RWPE1 (cell line): ENCODE measurements around the gene FGFR2.

Experiments used
- CTCF ChIA-PET: fragments of 350-600 bp; sonication (Branson Sonifier 250); formaldehyde crosslinking; extraction: SDS; loops from one replicate; lab custom pipeline; 2021; lab: Yijun Ruan, JAX
- POLR2A ChIA-PET: fragments of 400-600 bp; formaldehyde crosslinking; extraction: SDS; loops from one replicate; lab custom pipeline; 2020; ENCODE audit warnings: antibody characterized with exemption; ENCODE audit not compliant: low non-redundant PET; lab: Yijun Ruan, JAX
- DNase-seq: peaks from one replicate; pipeline ENCODE4 v3.0.0; 2012; ENCODE audit warnings: low spot score
- H3K27ac ChIP-seq: fragments of 450-650 bp; 2 replicates; pipeline ENCODE4 v1.5.1; 2017
- TF ChIP-seq, protein P1 (sequence below): fragments of 450-650 bp; conservative IDR thresholded peaks from 2 replicates; pipeline ENCODE4 v1.5.1; 2017; ENCODE audit warnings: low read depth, mild to moderate bottlenecking

FGFR2 gene

GRCh38 chr10:121452581-121452980 lies 145.7 kb downstream of the FGFR2 start:
- ChIA-PET POLR2A (interaction anchor here (0.6 kb wide), 1 partner anchor 53 kb away, joined by 3 read pairs; no protein-coding TSS in a partner anchor), CTCF (no interaction called here)
- TF ChIP-seq, protein P1, sequence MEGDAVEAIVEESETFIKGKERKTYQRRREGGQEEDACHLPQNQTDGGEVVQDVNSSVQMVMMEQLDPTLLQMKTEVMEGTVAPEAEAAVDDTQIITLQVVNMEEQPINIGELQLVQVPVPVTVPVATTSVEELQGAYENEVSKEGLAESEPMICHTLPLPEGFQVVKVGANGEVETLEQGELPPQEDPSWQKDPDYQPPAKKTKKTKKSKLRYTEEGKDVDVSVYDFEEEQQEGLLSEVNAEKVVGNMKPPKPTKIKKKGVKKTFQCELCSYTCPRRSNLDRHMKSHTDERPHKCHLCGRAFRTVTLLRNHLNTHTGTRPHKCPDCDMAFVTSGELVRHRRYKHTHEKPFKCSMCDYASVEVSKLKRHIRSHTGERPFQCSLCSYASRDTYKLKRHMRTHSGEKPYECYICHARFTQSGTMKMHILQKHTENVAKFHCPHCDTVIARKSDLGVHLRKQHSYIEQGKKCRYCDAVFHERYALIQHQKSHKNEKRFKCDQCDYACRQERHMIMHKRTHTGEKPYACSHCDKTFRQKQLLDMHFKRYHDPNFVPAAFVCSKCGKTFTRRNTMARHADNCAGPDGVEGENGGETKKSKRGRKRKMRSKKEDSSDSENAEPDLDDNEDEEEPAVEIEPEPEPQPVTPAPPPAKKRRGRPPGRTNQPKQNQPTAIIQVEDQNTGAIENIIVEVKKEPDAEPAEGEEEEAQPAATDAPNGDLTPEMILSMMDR = no peak
- no peak for DNase-seq
- no peak overlapping the region for H3K27ac ChIP-seq

DNA sequence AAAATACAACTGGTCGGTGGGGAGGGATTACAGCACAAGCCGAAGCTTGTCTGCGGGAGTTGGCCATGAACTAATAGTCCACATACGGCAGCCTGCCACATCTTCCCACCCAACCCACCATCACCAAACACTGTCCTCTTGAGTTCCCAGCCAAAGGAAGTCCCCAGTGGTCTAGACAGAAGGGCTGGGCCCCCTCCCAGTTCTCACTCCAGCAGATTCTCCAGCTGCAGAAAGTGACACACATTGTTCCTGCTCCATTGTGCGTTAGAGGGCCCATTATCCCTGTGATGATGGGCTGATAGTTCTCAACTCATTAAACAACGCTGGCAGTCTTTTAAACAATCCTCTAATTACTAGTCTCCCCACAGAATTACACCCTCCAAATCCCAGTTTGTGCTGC lies 148.0 kb downstream of the FGFR2 start:
- CTCF ChIA-PET = interaction anchor here (0.6 kb wide), 1 partner anchor 131 kb away, joined by 4 read pairs; no protein-coding TSS in a partner anchor
- no peak overlapping the region for H3K27ac ChIP-seq
- POLR2A ChIA-PET = no interaction called here
- TF ChIP-seq, protein P1 = no peak
- no peak for DNase-seq

DNA sequence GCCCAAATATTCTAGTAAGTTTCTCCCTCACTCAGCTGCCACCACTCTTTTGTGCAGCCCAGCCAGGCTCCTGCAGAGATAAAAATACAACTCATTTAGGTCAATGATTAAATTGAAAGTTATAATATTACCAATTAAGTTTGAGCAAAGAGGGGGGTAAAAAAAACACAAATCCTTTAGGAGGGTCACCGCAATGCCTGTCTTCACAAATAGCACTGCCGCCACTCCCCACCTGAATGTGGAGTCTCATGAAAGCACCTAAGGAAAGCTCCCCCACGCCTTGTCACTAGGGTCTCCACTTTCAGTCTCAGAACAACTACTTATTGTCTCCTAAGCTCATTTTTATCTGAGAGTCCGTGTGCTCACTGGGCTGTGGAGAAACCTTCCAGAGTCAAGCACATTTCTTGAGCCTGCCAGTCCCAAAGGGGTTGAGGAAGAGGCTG lies 148.7 kb downstream of the FGFR2 start:
- ChIA-PET POLR2A (no interaction called here), CTCF (no interaction called here)
- no peak for DNase-seq
- TF ChIP-seq, protein P1 = no peak
- H3K27ac ChIP-seq = no peak overlapping the region

- DNase-seq = no peak
- ChIA-PET CTCF (no interaction called here), POLR2A (interaction anchor here (0.6 kb wide), 1 partner anchor 285 kb away, joined by 4 read pairs; no protein-coding TSS in a partner anchor)
- H3K27ac ChIP-seq = no peak overlapping the region
- TF ChIP-seq, protein P1 = no peak
These were observed 149.3 kb downstream of the FGFR2 start for GRCh38 chr10:121448766-121449421.

DNA sequence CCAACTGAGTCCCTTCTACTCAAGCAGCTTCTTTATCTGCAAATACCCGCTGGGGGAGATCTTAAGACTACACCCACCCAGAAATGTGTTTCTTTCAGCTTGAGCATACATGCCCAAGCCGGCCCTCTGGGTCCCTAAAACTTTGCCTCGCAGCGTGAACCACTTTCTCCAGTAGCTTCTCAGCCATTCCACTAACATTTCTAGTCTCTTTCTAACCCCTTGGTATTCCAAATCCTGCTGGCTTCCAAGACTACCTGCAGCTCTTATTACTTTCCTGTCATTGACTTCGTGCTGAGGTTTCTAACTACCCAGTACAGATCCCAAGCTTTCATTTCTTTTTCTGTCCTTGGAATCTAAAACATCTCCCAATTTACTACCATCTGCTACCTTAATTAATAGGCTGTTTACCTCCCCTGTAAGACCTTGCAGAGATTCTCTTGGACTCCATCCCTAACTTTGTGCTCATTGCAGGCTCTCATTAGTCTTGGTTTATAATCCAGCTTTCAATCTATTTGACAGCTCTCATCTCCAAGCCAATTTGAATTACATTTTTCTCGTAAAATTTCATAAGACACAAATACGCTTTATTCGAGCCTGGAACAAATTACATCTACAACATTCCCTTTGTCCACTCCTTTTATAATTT lies 153.6 kb downstream of the FGFR2 start:
- ChIA-PET POLR2A (no interaction called here), CTCF (interaction anchor here (0.7 kb wide), 1 partner anchor 350 kb away, joined by 3 read pairs; no protein-coding TSS in a partner anchor)
- no peak overlapping the region for H3K27ac ChIP-seq
- TF ChIP-seq, protein P1 = no peak
- DNase-seq = no peak

DNA sequence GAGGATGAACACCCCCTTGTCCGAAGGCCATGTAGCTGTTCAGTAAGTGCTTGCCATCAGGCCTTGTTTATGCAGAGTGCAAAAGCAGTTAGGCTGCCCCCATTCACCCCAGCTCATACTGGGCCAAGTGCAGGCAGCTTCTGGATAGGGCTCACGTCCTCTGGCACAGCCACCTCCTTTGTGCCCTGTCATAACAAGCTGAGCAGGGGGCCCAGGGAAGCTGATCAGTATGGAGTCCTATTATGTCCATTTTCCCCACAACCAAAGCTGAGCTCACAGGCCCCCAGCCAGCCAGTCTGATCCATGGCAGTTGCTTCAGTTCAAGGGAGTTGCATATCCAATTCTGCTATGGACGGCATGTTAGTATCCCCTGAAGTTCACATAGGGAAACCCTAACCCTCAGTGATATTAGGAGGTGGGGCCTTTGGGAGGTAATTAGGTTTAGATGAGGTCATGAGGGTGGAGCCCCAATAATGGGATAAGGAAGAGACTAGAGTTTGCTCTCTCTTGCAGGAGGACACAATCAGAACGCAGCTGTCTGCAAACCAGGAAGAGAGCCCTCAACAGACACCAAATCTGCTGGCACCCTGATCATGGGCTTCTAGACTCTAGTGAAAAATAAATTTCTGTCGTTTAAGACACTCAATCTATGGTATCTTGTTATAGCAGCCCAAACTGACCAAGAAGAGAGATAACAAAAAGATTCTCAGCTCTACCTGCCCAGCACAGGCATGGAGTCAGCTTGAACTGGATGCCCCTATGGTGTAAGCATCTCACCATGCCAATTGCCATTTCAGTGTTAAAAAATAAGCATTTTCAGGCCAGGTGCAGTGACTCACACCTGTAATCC lies 155.9 kb downstream of the FGFR2 start:
- ChIA-PET POLR2A (interaction anchor here (0.6 kb wide), 1 partner anchor 49 kb away, joined by 4 read pairs; no protein-coding TSS in a partner anchor), CTCF (interaction anchor here (0.5 kb wide), 1 partner anchor 28 kb away, joined by 3 read pairs; no protein-coding TSS in a partner anchor)
- TF ChIP-seq, protein P1 = no peak
- H3K27ac ChIP-seq = no peak overlapping the region
- no peak for DNase-seq
